ENCODE measurements around the gene PLPPR4. TPM values are rescaled to one million over a fixed set of nuclear protein-coding genes. Genes with fewer than 3 reads are reported as not detected.

The PLPPR4 gene
- total RNA-seq, 1 experiment from 2014 or later: not detected

DNA sequence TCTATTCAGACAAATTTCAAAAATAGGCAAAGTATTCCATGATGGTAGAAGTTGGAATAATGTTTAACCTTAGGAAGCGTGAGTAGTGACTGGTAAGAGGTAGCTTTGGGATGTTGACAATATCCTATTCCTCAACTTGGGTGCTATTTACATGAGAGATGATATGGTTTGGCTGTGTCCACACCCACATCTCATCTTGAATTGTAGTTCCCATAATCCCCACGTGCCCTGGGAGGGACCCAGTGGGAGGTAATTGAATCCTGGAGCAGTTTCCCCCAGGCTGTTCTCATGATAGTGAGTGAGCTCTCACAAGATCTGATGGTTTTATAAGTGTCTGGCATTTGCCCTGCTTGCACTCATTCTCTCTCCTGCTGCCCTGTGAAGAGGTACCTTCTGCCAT, 67.3 kb downstream of the PLPPR4 start:
- Histone ChIP-seq H3K27me3 (ENCODE audit: insufficient read depth, low read depth) (no peaks in the 10 kb centered on the region), H3K4me1 (replicated peaks; ENCODE audit: insufficient read depth) (0 out of 2 replicates have a peak, but pooled peaks cover 5% of the 10 kb centered on the region), H3K9me2 (ENCODE audit: insufficient read depth) (no peaks in the 10 kb centered on the region), H3F3A (ENCODE audit: insufficient read depth, low read depth) (no peaks in the 10 kb centered on the region), H3K36me3 (ENCODE audit: low read depth) (no peaks in the 10 kb centered on the region), H3K4me2 (no peak overlapping the region), H2AFZ (no peak overlapping the region), H3K9me3 (ENCODE audit: insufficient read depth, low read depth) (no peaks in the 10 kb centered on the region; the same call in 1 of the 2 replicates), H3K4me3 (no peak overlapping the region), H4K20me1 (ENCODE audit: insufficient read depth) (peaks cover 3% of the 10 kb centered on the region; the same call in 1 of the 2 replicates), H3K79me2 (ENCODE audit: low read depth) (no peaks in the 10 kb centered on the region), H3K27ac (no peak overlapping the region)
- intact Hi-C loops (cut with micrococcal nuclease; ENCODE audit: unreplicated experiment): no loop called here
- TF ChIP-seq, protein P1, sequence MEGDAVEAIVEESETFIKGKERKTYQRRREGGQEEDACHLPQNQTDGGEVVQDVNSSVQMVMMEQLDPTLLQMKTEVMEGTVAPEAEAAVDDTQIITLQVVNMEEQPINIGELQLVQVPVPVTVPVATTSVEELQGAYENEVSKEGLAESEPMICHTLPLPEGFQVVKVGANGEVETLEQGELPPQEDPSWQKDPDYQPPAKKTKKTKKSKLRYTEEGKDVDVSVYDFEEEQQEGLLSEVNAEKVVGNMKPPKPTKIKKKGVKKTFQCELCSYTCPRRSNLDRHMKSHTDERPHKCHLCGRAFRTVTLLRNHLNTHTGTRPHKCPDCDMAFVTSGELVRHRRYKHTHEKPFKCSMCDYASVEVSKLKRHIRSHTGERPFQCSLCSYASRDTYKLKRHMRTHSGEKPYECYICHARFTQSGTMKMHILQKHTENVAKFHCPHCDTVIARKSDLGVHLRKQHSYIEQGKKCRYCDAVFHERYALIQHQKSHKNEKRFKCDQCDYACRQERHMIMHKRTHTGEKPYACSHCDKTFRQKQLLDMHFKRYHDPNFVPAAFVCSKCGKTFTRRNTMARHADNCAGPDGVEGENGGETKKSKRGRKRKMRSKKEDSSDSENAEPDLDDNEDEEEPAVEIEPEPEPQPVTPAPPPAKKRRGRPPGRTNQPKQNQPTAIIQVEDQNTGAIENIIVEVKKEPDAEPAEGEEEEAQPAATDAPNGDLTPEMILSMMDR (conservative IDR thresholded peaks at IDR 0.05): no peak
- TF ChIP-seq EZH2 (IDR thresholded peaks at IDR 0.05; ENCODE audit: low read depth): no peak
- DNase-seq: no peak
- CTCF ChIA-PET: no interaction called here
- no TSS peak for BruUV-seq (replicated peaks)
- POLR2A ChIA-PET (ENCODE audit: unreplicated experiment): no interaction called here

DNA sequence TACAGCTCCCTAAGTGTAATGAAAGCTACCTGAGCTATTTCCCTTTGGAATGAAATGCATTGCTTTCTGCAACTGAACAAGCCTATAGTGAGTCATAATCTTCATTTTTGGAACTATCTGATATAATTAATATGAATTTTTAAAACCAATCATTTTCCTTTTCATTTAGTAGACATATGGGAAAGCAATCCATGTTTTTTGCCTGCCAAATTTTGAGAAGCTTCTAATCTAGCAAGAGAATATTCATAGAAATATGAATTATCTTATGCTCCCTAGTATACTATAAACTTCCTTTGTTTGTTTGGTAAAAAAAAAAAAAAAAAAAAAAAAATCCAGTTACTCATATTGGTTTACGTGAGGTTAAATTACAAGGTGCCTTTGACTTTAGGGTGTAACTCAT, 68.3 kb downstream of the PLPPR4 start:
- DNase-seq: no peak

DNA sequence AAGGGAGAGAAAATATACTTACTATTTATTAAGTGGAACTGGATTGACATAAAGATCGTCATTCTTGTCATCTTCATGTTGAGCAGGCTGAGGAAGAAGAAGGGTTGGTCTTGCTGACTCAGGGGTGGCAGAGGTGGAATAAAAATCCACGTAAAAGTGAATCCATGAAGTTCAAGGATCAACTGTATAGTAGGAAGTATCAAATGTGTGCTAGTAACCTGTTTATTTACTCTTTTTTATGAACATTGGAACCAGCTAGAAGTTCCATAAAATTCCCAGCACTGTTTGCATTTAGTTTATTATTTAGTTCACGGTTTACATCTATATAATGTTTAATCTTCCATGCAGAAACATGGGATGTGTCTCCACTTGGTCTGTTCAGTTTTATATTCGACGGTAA, 70.7 kb downstream of the PLPPR4 start:
- BruUV-seq (replicated peaks): no TSS peak
- no peaks in the 10 kb centered on the region for H3F3A ChIP-seq (ENCODE audit: insufficient read depth, low read depth)
- no peaks in the 10 kb centered on the region for H3K4me1 ChIP-seq (replicated peaks; ENCODE audit: insufficient read depth)
- H3K27me3 ChIP-seq (ENCODE audit: insufficient read depth, low read depth): no peaks in the 10 kb centered on the region
- no peak for DNase-seq
- no peaks in the 10 kb centered on the region for H3K79me2 ChIP-seq (ENCODE audit: low read depth)
- POLR2A ChIA-PET (ENCODE audit: unreplicated experiment): no interaction called here
- H3K9me2 ChIP-seq (ENCODE audit: insufficient read depth): no peaks in the 10 kb centered on the region
- H3K9me3 ChIP-seq (ENCODE audit: insufficient read depth, low read depth): no peaks in the 10 kb centered on the region; the same call in 1 of the 2 replicates
- H3K36me3 ChIP-seq (ENCODE audit: low read depth): no peaks in the 10 kb centered on the region
- no peak overlapping the region for H3K4me2 ChIP-seq
- H4K20me1 ChIP-seq (ENCODE audit: insufficient read depth): peaks cover 3% of the 10 kb centered on the region; the same call in 1 of the 2 replicates
- CTCF ChIA-PET: no interaction called here
- TF ChIP-seq, protein P1 (conservative IDR thresholded peaks at IDR 0.05): no peak
- TF ChIP-seq EZH2 (IDR thresholded peaks at IDR 0.05; ENCODE audit: low read depth): no peak
- no peak overlapping the region for H3K27ac ChIP-seq
- H3K4me3 ChIP-seq: no peak overlapping the region
- intact Hi-C loops (cut with micrococcal nuclease; ENCODE audit: unreplicated experiment): no loop called here
- H2AFZ ChIP-seq: no peak overlapping the region

More for the DNA sequence above, 68.3 kb downstream of the PLPPR4 start:
- Histone ChIP-seq H3K79me2 (ENCODE audit: low read depth) (no peaks in the 10 kb centered on the region), H3K27ac (no peak overlapping the region), H3K4me2 (no peak overlapping the region), H3K4me3 (no peak overlapping the region), H3K4me1 (replicated peaks; ENCODE audit: insufficient read depth) (no peaks in the 10 kb centered on the region), H2AFZ (no peak overlapping the region), H3K36me3 (ENCODE audit: low read depth) (no peaks in the 10 kb centered on the region), H3K27me3 (ENCODE audit: insufficient read depth, low read depth) (no peaks in the 10 kb centered on the region), H3K9me3 (ENCODE audit: insufficient read depth, low read depth) (no peaks in the 10 kb centered on the region; the same call in 1 of the 2 replicates), H3F3A (ENCODE audit: insufficient read depth, low read depth) (no peaks in the 10 kb centered on the region), H4K20me1 (ENCODE audit: insufficient read depth) (peaks cover 3% of the 10 kb centered on the region; the same call in 1 of the 2 replicates), H3K9me2 (ENCODE audit: insufficient read depth) (no peaks in the 10 kb centered on the region)
- POLR2A ChIA-PET (ENCODE audit: unreplicated experiment): no interaction called here
- TF ChIP-seq EZH2 (IDR thresholded peaks at IDR 0.05; ENCODE audit: low read depth): no peak
- TF ChIP-seq, protein P1 (conservative IDR thresholded peaks at IDR 0.05): no peak
- no TSS peak for BruUV-seq (replicated peaks)
- CTCF ChIA-PET: no interaction called here
- intact Hi-C loops (cut with micrococcal nuclease; ENCODE audit: unreplicated experiment): no loop called here
